PC-9 (cell line): ENCODE results near the gene KRT14. TPM values are rescaled to one million over a fixed set of nuclear protein-coding genes. Genes with fewer than 3 reads are reported as not detected.

Experiments
- BruUV-seq: library from RNA; stranded (reverse); fragments of 400-500 nt; replicated peaks from 2 replicates; lab custom pipeline; 2021; lab: Mats Ljungman, UMichigan
- CTCF ChIA-PET: fragments of 300-600 bp; sonication (Branson Sonifier 250); formaldehyde crosslinking; loops from one replicate; lab custom pipeline; 2022; ENCODE audit warnings: antibody characterized with exemption; lab: Charles Lee
- POLR2A ChIA-PET: fragments of 300-600 bp; sonication (Branson Sonifier 250); formaldehyde crosslinking; loops from one replicate; lab custom pipeline; 2022; ENCODE audit warnings: antibody characterized with exemption; ENCODE audit not compliant: unreplicated experiment; lab: Charles Lee
- DNase-seq, 2 experiments: peaks; one replicate each; pipeline versions ENCODE4 v3.0.0 to v3.0.0-alpha.2; 2015 to 2022; ENCODE audit warnings: mixed read lengths in 1 of 2
- H2AFZ ChIP-seq: fragments of 200-600 bp; sonication (generic); 2 replicates; pipeline ENCODE4 v1.8.1; 2017; ENCODE audit warnings: antibody characterized with exemption
- H3F3A ChIP-seq: fragments of 200-600 bp; sonication (generic); 2 replicates; pipeline ENCODE4 v1.8.1; 2017; ENCODE audit warnings: antibody characterized with exemption, mild to moderate bottlenecking, low read depth; ENCODE audit not compliant: insufficient read depth
- H3K27ac ChIP-seq: fragments of 200-600 bp; sonication (generic); 2 replicates; pipeline ENCODE4 v1.6.1; 2016; ENCODE audit warnings: mixed run types
- H3K27me3 ChIP-seq: fragments of 200-600 bp; sonication (generic); 2 replicates; pipeline ENCODE4 v1.6.1; 2016; ENCODE audit warnings: low read depth, mixed run types; ENCODE audit not compliant: insufficient read depth
- H3K36me3 ChIP-seq: fragments of 200-600 bp; sonication (generic); 2 replicates; pipeline ENCODE4 v1.6.1; 2016; ENCODE audit warnings: low read depth, mixed run types
- H3K4me1 ChIP-seq: fragments of 200-600 bp; sonication (generic); replicated peaks from 2 replicates; pipeline ENCODE4 v1.6.1; 2016; ENCODE audit warnings: mixed run types; ENCODE audit not compliant: insufficient read depth
- H3K4me2 ChIP-seq: fragments of 200-600 bp; sonication (generic); 2 replicates; pipeline ENCODE4 v1.6.1; 2017; ENCODE audit warnings: mixed run types
- H3K4me3 ChIP-seq: fragments of 200-600 bp; sonication (generic); 2 replicates; pipeline ENCODE4 v1.6.1; 2016; ENCODE audit warnings: mixed run types
- H3K79me2 ChIP-seq: fragments of 200-600 bp; sonication (generic); 2 replicates; pipeline ENCODE4 v1.6.1; 2017; ENCODE audit warnings: low read depth, mixed run types
- H3K9me2 ChIP-seq: fragments of 200-600 bp; sonication (generic); 2 replicates; pipeline ENCODE4 v1.8.1; 2017; ENCODE audit warnings: mild to moderate bottlenecking; ENCODE audit not compliant: insufficient read depth
- H3K9me3 ChIP-seq: fragments of 200-600 bp; sonication (generic); 2 replicates; pipeline ENCODE4 v1.8.1; 2016; ENCODE audit warnings: low read depth; ENCODE audit not compliant: insufficient read depth
- H4K20me1 ChIP-seq: fragments of 200-600 bp; sonication (generic); 2 replicates; pipeline ENCODE4 v1.8.1; 2017; ENCODE audit not compliant: insufficient read depth
- EZH2 ChIP-seq: fragments of 200-600 bp; sonication (generic); IDR thresholded peaks from 2 replicates; pipeline ENCODE4 v1.8.0; 2017; ENCODE audit warnings: antibody characterized with exemption, low read depth
- intact Hi-C: fragments of 100-400 bp; cut with micrococcal nuclease; formaldehyde crosslinking; loops from one replicate; pipeline ENCODE4 v1.10.0; 2022; ENCODE audit not compliant: unreplicated experiment
- total RNA-seq: library from RNA; stranded (reverse); gene quantifications from 2 replicates; pipeline ENCODE4 v1.2.3, GENCODE V29; 2021
- TF ChIP-seq, protein P1 (sequence below): fragments of 200-600 bp; sonication (generic); conservative IDR thresholded peaks from 2 replicates; pipeline ENCODE4 v1.6.1; 2017; ENCODE audit warnings: mixed run types, antibody characterized with exemption, mild to moderate bottlenecking, moderate library complexity

KRT14 gene
- total RNA-seq, 1 experiment from 2014 or later = 2.2 TPM

DNA sequence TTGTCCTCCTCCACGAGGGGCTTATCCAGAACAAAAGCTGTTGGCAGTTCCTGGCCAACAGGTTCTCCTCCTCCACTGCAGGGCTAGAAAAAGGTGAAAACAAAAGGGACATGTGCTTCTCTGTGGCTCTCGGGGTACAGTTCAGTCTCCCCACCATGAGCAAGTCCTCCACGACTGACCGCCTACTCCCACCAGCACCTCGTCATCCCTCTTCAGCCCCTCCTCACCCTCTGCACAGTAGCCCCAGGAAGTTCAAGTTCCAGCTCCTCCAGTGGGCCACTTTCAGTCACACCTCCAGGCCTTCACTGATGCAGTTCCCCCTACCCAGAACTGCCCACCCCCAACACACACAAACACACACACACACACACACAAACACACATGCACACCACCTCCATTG is 34.2 kb downstream of the KRT14 start:
- H3K27ac ChIP-seq = no peak overlapping the region
- H3K79me2 ChIP-seq = no peaks in the 10 kb centered on the region
- BruUV-seq = no TSS peak
- H3K4me1 ChIP-seq = peaks cover 66% of the 10 kb centered on the region
- intact Hi-C loops = no loop called here
- CTCF ChIA-PET = interaction anchor here (0.6 to 1.2 kb wide), 2 partner anchors 38 to 110 kb away, joined by 3 to 7 read pairs; no protein-coding TSS in a partner anchor
- POLR2A ChIA-PET = no interaction called here
- peaks cover 54% of the 10 kb centered on the region for H3F3A ChIP-seq
- H3K4me3 ChIP-seq = no peak overlapping the region
- no peaks in the 10 kb centered on the region for H3K36me3 ChIP-seq
- no peak overlapping the region for H3K4me2 ChIP-seq
- H3K27me3 ChIP-seq = no peaks in the 10 kb centered on the region
- DNase-seq = no peak
- no peak overlapping the region for H2AFZ ChIP-seq
- H3K9me3 ChIP-seq = no peaks in the 10 kb centered on the region
- no peak for TF ChIP-seq EZH2
- TF ChIP-seq, protein P1, sequence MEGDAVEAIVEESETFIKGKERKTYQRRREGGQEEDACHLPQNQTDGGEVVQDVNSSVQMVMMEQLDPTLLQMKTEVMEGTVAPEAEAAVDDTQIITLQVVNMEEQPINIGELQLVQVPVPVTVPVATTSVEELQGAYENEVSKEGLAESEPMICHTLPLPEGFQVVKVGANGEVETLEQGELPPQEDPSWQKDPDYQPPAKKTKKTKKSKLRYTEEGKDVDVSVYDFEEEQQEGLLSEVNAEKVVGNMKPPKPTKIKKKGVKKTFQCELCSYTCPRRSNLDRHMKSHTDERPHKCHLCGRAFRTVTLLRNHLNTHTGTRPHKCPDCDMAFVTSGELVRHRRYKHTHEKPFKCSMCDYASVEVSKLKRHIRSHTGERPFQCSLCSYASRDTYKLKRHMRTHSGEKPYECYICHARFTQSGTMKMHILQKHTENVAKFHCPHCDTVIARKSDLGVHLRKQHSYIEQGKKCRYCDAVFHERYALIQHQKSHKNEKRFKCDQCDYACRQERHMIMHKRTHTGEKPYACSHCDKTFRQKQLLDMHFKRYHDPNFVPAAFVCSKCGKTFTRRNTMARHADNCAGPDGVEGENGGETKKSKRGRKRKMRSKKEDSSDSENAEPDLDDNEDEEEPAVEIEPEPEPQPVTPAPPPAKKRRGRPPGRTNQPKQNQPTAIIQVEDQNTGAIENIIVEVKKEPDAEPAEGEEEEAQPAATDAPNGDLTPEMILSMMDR = no peak
- H3K9me2 ChIP-seq = no peaks in the 10 kb centered on the region
- H4K20me1 ChIP-seq = no peaks in the 10 kb centered on the region

- peaks cover 77% of the 10 kb centered on the region for H3K4me1 ChIP-seq
- peaks cover 10% of the 10 kb centered on the region; the same call in 1 of the 2 replicates for H3K79me2 ChIP-seq
- H3F3A ChIP-seq = peaks cover 65% of the 10 kb centered on the region
- no peak overlapping the region for H3K27ac ChIP-seq
- H4K20me1 ChIP-seq = no peaks in the 10 kb centered on the region
- H3K36me3 ChIP-seq = no peaks in the 10 kb centered on the region
- H3K9me3 ChIP-seq = no peaks in the 10 kb centered on the region
- BruUV-seq = no TSS peak
- ChIA-PET CTCF (interaction anchor here (0.7 to 1.2 kb wide), 3 partner anchors 26 to 111 kb away, joined by 3 to 7 read pairs (median 4); no protein-coding TSS in a partner anchor), POLR2A (no interaction called here)
- DNase-seq = no peak
- no peak overlapping the region for H3K4me2 ChIP-seq
- H3K27me3 ChIP-seq = no peaks in the 10 kb centered on the region
- H3K4me3 ChIP-seq = no peak overlapping the region
- no peak overlapping the region for H2AFZ ChIP-seq
- no peaks in the 10 kb centered on the region for H3K9me2 ChIP-seq
- intact Hi-C loops = no loop called here
- TF ChIP-seq, protein P1 = no peak
- TF ChIP-seq EZH2 = no peak
Measured at GRCh38 chr17:41551365-41551764, 35.3 kb downstream of the KRT14 start.

DNA sequence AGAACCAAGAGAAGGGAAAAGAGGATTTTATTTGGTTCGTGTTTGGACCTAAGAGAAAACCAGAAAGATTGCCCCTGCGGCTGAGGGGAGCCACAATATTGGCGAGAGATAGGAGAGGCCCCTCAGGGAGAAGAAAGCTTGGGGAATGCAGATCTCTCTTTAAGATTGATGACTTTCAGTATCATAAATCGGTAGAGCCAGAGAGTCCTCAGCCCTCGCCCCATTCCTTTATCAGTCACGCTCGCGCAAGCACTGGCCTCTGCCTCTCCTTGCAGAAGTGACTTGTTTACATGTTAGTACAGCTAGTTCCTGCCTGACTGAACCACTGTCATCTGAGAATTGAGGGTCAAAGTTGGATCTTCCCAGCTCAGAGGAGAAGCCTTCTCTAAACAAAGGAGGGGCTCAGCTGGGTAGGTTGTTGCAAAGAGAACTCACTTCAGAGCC is 37.1 kb downstream of the KRT14 start:
- POLR2A ChIA-PET = interaction anchor here (0.6 to 2.4 kb wide), 12 partner anchors 16 to 731 kb away, joined by 3 to 78 read pairs (median 4); partner anchors contain the start of genes KRT13 and KRT19
- DNase-seq = peak; percentile 43 to 97
- Histone ChIP-seq H3K27ac (peak overlapping the region; percentile 93), H3K4me2 (peak overlapping the region; percentile 84), H4K20me1 (no peaks in the 10 kb centered on the region), H3K27me3 (no peaks in the 10 kb centered on the region), H2AFZ (no peak overlapping the region), H3K79me2 (peaks cover 12% of the 10 kb centered on the region; the same call in 1 of the 2 replicates), H3K4me3 (peak overlapping the region; percentile 53; the same call in 1 of the 2 replicates), H3F3A (peaks cover 51% of the 10 kb centered on the region), H3K4me1 (peaks cover 69% of the 10 kb centered on the region), H3K9me2 (no peaks in the 10 kb centered on the region), H3K36me3 (no peaks in the 10 kb centered on the region), H3K9me3 (no peaks in the 10 kb centered on the region)
- no peak for TF ChIP-seq EZH2
- TF ChIP-seq, protein P1 = no peak
- intact Hi-C loops = loop anchor here (1.0 to 10.0 kb wide), 7 partner anchors 30 to 934 kb away; partner anchors contain the start of genes KRTAP2-3 and KRTAP2-4
- CTCF ChIA-PET = interaction anchor here (0.5 to 2.8 kb wide), 29 partner anchors 9 to 694 kb away, joined by 3 to 51 read pairs (median 7); partner anchors contain the start of genes KRT13, KRT15 and KRT19
- no TSS peak for BruUV-seq
